Measurements from ENCODE around the gene PACSIN2. TPM values are rescaled to one million over a fixed set of nuclear protein-coding genes. Genes with fewer than 3 reads are reported as not detected.

PACSIN2 gene
- total RNA-seq, 1 donor from 2014 or later: 61.0 TPM

DNA sequence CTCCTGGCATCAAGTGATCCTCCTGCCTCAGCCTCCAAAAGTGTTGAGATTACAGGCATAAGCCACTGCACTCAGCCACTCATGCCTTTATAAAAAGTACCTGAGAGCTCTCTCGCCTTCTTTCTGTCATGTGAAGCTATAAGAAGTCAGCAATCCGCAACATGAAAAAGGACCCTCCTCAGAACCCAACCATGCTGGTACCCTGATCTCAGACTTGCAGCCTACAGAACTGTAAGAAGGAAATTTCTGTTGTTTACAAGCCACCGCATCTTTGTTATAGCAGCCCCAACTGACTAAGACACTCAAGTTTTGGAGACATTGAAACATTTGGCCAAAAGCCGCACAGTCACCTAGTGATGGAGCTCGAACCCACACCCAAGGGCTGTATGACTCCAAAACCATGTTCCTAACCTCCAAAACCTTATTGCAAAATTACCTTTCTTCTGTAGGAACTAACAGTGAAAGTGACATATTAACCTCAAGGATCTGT, 8.9 kb downstream of the PACSIN2 start:
- H3K27me3 Mint-ChIP-seq: no peaks in the 10 kb centered on the region
- H3K4me1 Mint-ChIP-seq (ENCODE audit: low read depth): peaks cover 43% of the 10 kb centered on the region
- no peak overlapping the region for H3K27ac Mint-ChIP-seq
- no peaks in the 10 kb centered on the region for H3K9me3 Mint-ChIP-seq (ENCODE audit: low read depth)
- TF ChIP-seq, protein P1, sequence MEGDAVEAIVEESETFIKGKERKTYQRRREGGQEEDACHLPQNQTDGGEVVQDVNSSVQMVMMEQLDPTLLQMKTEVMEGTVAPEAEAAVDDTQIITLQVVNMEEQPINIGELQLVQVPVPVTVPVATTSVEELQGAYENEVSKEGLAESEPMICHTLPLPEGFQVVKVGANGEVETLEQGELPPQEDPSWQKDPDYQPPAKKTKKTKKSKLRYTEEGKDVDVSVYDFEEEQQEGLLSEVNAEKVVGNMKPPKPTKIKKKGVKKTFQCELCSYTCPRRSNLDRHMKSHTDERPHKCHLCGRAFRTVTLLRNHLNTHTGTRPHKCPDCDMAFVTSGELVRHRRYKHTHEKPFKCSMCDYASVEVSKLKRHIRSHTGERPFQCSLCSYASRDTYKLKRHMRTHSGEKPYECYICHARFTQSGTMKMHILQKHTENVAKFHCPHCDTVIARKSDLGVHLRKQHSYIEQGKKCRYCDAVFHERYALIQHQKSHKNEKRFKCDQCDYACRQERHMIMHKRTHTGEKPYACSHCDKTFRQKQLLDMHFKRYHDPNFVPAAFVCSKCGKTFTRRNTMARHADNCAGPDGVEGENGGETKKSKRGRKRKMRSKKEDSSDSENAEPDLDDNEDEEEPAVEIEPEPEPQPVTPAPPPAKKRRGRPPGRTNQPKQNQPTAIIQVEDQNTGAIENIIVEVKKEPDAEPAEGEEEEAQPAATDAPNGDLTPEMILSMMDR (IDR thresholded peaks at IDR 0.05; ENCODE audit: unreplicated experiment): no peak
- no peak for DNase-seq (ENCODE audit: low spot score, unreplicated experiment)
- no peaks in the 10 kb centered on the region for H3K36me3 Mint-ChIP-seq (ENCODE audit: insufficient read depth)
- H3K4me3 Mint-ChIP-seq (ENCODE audit: low read depth): no peak overlapping the region

DNA sequence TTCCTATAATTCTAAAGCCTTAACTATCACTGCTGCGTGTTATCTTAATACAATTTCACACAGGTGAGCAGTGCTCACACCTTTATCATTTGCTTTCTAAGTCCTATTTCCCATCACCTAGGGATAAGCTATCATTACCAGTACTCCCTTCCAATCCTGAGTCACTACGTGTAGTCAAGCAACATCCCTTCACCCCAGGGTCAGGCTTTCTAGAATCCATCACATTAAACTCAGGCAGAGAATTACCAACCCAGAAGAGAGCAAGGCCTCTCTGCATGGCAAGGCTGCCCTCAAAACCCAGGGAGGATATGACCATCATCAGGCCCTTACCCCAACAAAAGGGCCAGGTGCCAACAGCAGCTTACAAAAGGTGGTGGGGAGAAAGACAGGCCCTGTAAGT, 9.8 kb downstream of the PACSIN2 start:
- Mint-ChIP-seq H3K9me3 (ENCODE audit: low read depth) (no peaks in the 10 kb centered on the region), H3K36me3 (ENCODE audit: insufficient read depth) (no peaks in the 10 kb centered on the region), H3K27ac (no peak overlapping the region), H3K4me1 (ENCODE audit: low read depth) (peaks cover 37% of the 10 kb centered on the region), H3K4me3 (ENCODE audit: low read depth) (no peak overlapping the region), H3K27me3 (no peaks in the 10 kb centered on the region)
- no peak for DNase-seq (ENCODE audit: low spot score, unreplicated experiment)
- TF ChIP-seq, protein P1 (IDR thresholded peaks at IDR 0.05; ENCODE audit: unreplicated experiment): no peak

DNA sequence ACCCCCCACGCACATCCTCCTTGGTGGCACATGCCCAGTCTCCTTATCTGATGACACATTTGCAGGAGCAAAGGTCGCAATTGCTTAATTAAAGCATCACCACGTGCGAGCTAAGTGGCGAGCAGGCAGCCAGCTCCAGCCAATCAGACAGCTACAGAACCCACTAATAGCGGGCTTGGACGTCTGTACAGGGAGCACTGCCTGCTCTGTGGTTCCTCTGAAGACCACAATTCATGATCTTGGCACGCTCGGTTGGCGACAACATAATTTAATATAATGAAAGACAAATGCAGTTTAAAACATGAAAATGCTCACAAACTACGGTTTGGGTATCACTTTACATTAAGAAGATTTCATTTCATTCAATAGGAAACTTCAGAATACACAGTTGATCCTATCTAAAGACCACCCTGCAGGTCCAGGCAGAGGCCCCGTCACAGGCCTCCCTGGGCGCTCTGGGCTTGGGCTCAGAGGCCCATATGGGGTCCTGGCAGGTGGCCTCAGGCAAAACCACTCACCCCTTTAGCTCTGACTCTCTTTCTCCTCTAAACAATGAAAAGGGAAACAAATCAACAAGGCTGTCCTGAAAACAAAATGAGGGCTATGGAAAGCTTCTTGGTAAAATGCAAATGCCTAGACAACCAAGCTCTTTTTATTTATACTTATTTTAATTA, 10.4 kb downstream of the PACSIN2 start:
- DNase-seq (ENCODE audit: low spot score, unreplicated experiment): no peak
- no peaks in the 10 kb centered on the region for H3K36me3 Mint-ChIP-seq (ENCODE audit: insufficient read depth)
- no peak overlapping the region for H3K27ac Mint-ChIP-seq
- H3K27me3 Mint-ChIP-seq: no peaks in the 10 kb centered on the region
- TF ChIP-seq, protein P1 (IDR thresholded peaks at IDR 0.05; ENCODE audit: unreplicated experiment): no peak
- H3K4me3 Mint-ChIP-seq (ENCODE audit: low read depth): no peak overlapping the region
- H3K4me1 Mint-ChIP-seq (ENCODE audit: low read depth): peaks cover 37% of the 10 kb centered on the region
- no peaks in the 10 kb centered on the region for H3K9me3 Mint-ChIP-seq (ENCODE audit: low read depth)

DNA sequence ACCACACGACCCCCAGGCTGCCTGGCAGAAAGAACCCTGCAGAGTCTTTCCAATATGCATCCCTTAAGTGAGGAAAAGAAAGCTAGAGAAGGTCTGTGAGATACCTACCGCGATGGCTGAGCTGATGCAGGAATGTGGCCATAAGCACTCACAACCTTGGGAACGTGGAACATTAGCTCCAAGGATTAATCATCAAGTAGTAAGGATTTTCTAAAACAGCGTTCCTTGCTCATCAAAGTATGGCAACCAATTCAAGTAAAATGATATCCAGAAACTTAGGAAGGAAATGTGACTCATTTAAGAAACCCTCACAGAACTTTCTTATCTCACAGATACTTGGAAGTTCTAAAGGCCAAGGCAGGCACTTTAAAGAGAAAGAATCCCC, 12.8 kb downstream of the PACSIN2 start:
- Mint-ChIP-seq H3K4me3 (ENCODE audit: low read depth) (no peak overlapping the region), H3K27ac (no peak overlapping the region), H3K4me1 (ENCODE audit: low read depth) (peaks cover 28% of the 10 kb centered on the region), H3K27me3 (no peaks in the 10 kb centered on the region), H3K36me3 (ENCODE audit: insufficient read depth) (no peaks in the 10 kb centered on the region), H3K9me3 (ENCODE audit: low read depth) (peaks cover 3% of the 10 kb centered on the region)
- no peak for DNase-seq (ENCODE audit: low spot score, unreplicated experiment)
- TF ChIP-seq, protein P1 (IDR thresholded peaks at IDR 0.05; ENCODE audit: unreplicated experiment): no peak

DNA sequence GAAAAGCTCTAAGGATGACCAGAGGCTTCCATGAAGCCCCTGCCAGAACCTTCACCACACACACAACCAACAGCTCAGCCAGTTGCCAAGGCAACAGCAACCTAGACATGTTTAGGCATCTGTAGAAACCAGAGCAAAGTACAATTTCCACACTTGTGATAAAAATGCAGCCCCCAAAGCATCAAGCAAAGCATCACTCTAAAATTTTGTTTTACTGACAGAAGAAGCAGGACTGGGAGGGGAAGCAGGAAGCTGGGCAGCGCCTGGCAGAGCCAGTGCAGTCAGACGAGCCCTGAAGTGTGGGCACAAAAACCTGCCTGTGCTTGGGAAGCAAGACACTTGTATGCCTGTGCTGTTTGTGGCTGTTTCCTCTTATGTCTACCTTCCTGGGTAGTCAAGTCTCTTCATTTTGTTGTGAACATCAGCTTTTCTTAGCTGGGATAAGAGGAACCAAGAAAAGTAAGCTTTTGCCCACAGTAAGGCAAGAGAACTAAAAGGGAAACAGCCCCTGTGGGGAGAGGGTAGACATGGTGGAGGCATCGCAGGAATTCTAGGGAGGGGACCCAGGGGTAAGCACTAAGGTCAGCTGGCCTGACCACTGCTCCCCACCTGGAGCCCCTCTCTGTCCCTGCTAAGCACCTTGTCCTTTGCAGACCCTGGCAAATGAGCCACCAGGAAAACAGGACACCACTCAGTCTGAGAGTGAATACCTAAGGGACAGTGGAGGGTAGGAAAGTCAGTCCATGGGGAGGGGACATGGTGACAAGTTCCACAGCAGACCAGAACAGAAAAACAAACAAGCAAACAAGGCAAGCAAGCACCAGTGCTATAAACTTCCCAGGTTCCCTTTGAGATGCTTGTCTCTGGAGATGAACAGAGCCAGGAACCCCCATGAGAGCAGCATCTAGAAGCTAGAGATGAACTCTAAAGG, 13.4 kb downstream of the PACSIN2 start:
- Mint-ChIP-seq H3K27ac (peak overlapping the region; percentile 64), H3K27me3 (no peaks in the 10 kb centered on the region), H3K4me3 (ENCODE audit: low read depth) (no peak overlapping the region), H3K9me3 (ENCODE audit: low read depth) (peaks cover 3% of the 10 kb centered on the region), H3K36me3 (ENCODE audit: insufficient read depth) (no peaks in the 10 kb centered on the region), H3K4me1 (ENCODE audit: low read depth) (peaks cover 23% of the 10 kb centered on the region)
- DNase-seq (ENCODE audit: low spot score, unreplicated experiment): no peak
- TF ChIP-seq, protein P1 (IDR thresholded peaks at IDR 0.05; ENCODE audit: unreplicated experiment): no peak
